Keratinocyte (primary cell): ENCODE results near the gene HS3ST1. TPM values are rescaled to one million over a fixed set of nuclear protein-coding genes. Genes with fewer than 3 reads are reported as not detected.

Experiments
- DNase-seq: peaks from one replicate; pipeline ENCODE4 v3.0.0-alpha.2; 2011; ENCODE audit warnings: low read depth, missing footprints, low spot score
- FAIRE-seq: peaks from 2 replicates; lab custom pipeline; 2011; peaks lifted over from hg19 to GRCh38; lab: Jason Lieb, UNC
- H2AFZ ChIP-seq: 2 replicates; pipeline ENCODE4 v1.6.0; 2012; ENCODE audit warnings: low read length, control low read depth, inconsistent platforms; ENCODE audit not compliant: control insufficient read depth
- H3K27ac ChIP-seq: 2 replicates; pipeline ENCODE4 v1.5.1; 2011; ENCODE audit warnings: low read length; ENCODE audit not compliant: control insufficient read depth, insufficient read depth
- H3K27me3 ChIP-seq: 3 replicates; pipeline ENCODE4 v1.6.0; 2011; ENCODE audit warnings: low read length; ENCODE audit not compliant: control insufficient read depth, insufficient read depth; ENCODE audit errors: extremely low read depth
- H3K36me3 ChIP-seq, 2 experiments: 2 replicates in 1 of 2; 3 replicates in 1 of 2; pipeline ENCODE4 v1.5.1; 2011; ENCODE audit warnings: low read length in 2 of 2, mild to moderate bottlenecking in 1 of 2; ENCODE audit not compliant: control insufficient read depth in 2 of 2, insufficient read depth in 2 of 2; ENCODE audit errors: extremely low read depth in 1 of 2
- H3K4me1 ChIP-seq: 3 replicates; pipeline ENCODE4 v1.5.1; 2011; ENCODE audit warnings: low read length; ENCODE audit not compliant: control insufficient read depth, insufficient read depth; ENCODE audit errors: extremely low read depth
- H3K4me2 ChIP-seq: 3 replicates; pipeline ENCODE4 v1.6.0; 2011; ENCODE audit warnings: low read depth, low read length; ENCODE audit not compliant: control insufficient read depth, insufficient read depth; ENCODE audit errors: extremely low read depth
- H3K4me3 ChIP-seq, 3 experiments: fragments of 200-600 bp in 1 of 3; sonication (generic) in 1 of 3; 2 replicates in 2 of 3; 3 replicates in 1 of 3; pipeline ENCODE4 v1.5.1; 2011 to 2016; ENCODE audit warnings: low read length in 3 of 3, mild to moderate bottlenecking in 3 of 3, control low read depth in 2 of 3, inconsistent platforms in 1 of 3, low read depth in 1 of 3, mixed read lengths in 1 of 3, mixed run types in 1 of 3, moderate library complexity in 1 of 3; ENCODE audit not compliant: control insufficient read depth in 2 of 3, insufficient read depth in 2 of 3; ENCODE audit errors: extremely low read depth in 1 of 3
- H3K79me2 ChIP-seq: 2 replicates; pipeline ENCODE4 v1.6.0; 2012; ENCODE audit warnings: low read length; ENCODE audit not compliant: control insufficient read depth, insufficient read depth
- H3K9ac ChIP-seq: 3 replicates; pipeline ENCODE4 v1.6.0; 2011; ENCODE audit warnings: low read length; ENCODE audit not compliant: control insufficient read depth, insufficient read depth; ENCODE audit errors: extremely low read depth
- H3K9me1 ChIP-seq: 3 replicates; pipeline ENCODE4 v1.6.0; 2011; ENCODE audit warnings: low read length; ENCODE audit not compliant: control insufficient read depth, insufficient read depth; ENCODE audit errors: extremely low read depth
- H3K9me3 ChIP-seq: 2 replicates; pipeline ENCODE4 v1.5.1; 2012; ENCODE audit warnings: low read depth, low read length; ENCODE audit not compliant: control insufficient read depth
- H4K20me1 ChIP-seq: 3 replicates; pipeline ENCODE4 v1.6.0; 2011; ENCODE audit warnings: low read length; ENCODE audit not compliant: control insufficient read depth, insufficient read depth; ENCODE audit errors: extremely low read depth
- CTCF ChIP-seq, 3 experiments: IDR thresholded peaks in 1 of 3; conservative IDR thresholded peaks in 1 of 3; optimal IDR thresholded peaks in 1 of 3; 2 replicates in 2 of 3; 3 replicates in 1 of 3; pipeline versions ENCODE3 to v1.5.1; 2011; ENCODE audit warnings: low read length in 3 of 3, mild to moderate bottlenecking in 3 of 3, moderate library complexity in 2 of 3, control low read depth in 1 of 3, inconsistent platforms in 1 of 3; ENCODE audit not compliant: insufficient read depth in 2 of 3; ENCODE audit errors: extremely low read depth in 1 of 3
- EZH2 ChIP-seq: IDR thresholded peaks from one replicate; pipeline ENCODE4 v1.6.1; 2012; ENCODE audit warnings: inconsistent platforms, mild to moderate bottlenecking, low read length, moderate library complexity
- dilution Hi-C: fragments of 300-500 bp; cut with MboI; formaldehyde crosslinking; loops from one replicate; pipeline ENCODE4 v1.7.0; 2020; ENCODE audit warnings: low sequenced_read_pairs; ENCODE audit not compliant: extremely low pct_ligation_motif_present
- polyA plus RNA-seq, 5 experiments: library from polyadenylated mRNA; depleted of rRNA in 3 of 5; stranded (reverse) in 3 of 5; stranded (forward) in 1 of 5; unstranded in 1 of 5; fragments of >200 nt; gene quantifications; 1 replicate in 1 of 5; 2 replicates in 3 of 5; 3 replicates in 1 of 5; pipeline versions ENCODE4 v1.2.1 to v1.2.3, GENCODE V29; 2011 to 2012; ENCODE audit warnings: missing spikeins in 2 of 5, low read depth in 1 of 5, low replicate concordance in 1 of 5

HS3ST1 gene
- polyA plus RNA-seq, 1 donor (not counting 4 experiments of a cell fraction or from before 2014, with no cell fraction given), result 2.0 TPM

DNA sequence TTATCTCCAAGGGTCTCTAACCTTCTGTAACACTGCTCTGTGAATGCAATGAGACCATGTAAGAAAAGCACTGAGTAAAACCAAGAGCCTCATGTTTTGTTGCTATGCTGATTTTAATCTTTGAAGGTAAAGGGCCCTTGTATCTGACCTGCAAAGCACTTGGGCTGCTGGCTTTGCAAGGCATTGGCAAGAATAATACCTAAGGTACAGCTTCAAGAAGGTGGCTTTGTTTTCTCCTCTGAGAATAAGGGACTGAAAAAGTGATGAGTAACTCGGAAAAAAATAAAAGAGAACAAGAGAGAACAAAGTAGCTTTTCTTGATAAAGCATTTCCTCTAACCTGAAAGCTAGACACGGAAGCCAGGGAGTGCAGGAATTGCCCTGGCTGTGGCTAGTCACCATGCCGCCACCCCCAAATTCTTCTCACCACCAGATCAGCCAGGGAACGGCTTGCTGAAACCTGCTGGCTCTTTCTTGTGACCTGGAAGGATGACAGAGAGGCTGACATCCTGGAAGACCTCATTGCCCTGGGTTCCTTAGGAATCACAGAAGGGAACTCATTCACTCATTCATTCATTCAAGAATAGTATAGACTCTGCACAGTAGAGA is 41.8 kb upstream of the HS3ST1 start:
- peak overlapping the region; percentile 68 for H3K27ac ChIP-seq
- H3K27me3 ChIP-seq, result no peaks in the 10 kb centered on the region
- peak overlapping the region; percentile 42 for H2AFZ ChIP-seq
- no peaks in the 10 kb centered on the region for H3K36me3 ChIP-seq
- H3K79me2 ChIP-seq, result no peaks in the 10 kb centered on the region
- no peak for DNase-seq
- H3K4me3 ChIP-seq, result no peak overlapping the region
- H3K4me2 ChIP-seq, result peak overlapping the region; percentile 61
- dilution Hi-C loops, result no loop called here
- no peaks in the 10 kb centered on the region for H3K9me3 ChIP-seq
- H4K20me1 ChIP-seq, result no peaks in the 10 kb centered on the region
- H3K9ac ChIP-seq, result peak overlapping the region; percentile 45
- H3K4me1 ChIP-seq, result peaks cover 26% of the 10 kb centered on the region
- peak; percentile 95 for FAIRE-seq
- no peak for TF ChIP-seq CTCF (optimal IDR thresholded peaks at IDR 0.05 in 1 of 3, IDR thresholded peaks at IDR 0.05 in 1 of 3, conservative IDR thresholded peaks at IDR 0.05 in 1 of 3; ENCODE audit: extremely low read depth in 1 of 3, insufficient read depth in 2 of 3, low read length in 3 of 3)
- H3K9me1 ChIP-seq, result peaks cover 2% of the 10 kb centered on the region

DNA sequence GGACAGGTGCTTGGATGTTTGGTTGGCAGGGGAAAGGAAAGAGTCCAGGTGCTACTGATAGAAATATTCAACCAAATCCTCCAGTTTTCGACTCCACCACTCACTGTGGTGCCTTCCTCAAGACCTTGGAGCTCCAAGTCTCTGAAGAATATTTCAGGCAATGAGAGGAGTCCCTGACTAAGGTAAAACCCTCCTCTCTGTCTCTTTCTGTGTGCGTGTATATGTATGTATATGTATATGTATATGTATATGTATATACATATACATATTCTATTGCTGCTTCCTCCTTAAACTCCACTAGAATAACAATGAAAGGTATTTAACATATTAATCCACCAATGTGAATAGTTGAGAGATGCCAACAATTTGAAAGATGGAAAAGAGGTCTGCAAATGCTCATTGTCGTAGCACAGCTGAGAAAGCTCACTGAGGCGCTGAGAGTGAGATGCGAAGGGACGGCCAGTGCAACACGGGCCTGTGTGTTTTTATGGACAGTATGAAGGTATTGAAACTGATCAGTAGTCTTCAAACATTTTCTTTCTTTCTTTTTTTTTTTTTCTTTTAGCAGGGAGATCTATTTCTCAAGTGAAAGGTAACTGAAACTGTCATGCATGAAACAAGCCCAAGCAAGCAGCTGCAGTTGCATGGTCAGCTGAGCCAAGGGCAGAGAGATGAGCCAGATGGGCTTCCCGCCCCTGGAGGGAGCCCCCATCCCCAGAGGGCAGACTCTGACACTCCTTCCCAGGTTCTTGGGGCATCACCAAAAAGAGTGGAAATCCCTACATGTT is 41.1 kb upstream of the HS3ST1 start:
- H3K4me1 ChIP-seq, result peaks cover 26% of the 10 kb centered on the region
- no peak for DNase-seq
- H3K9me3 ChIP-seq, result no peaks in the 10 kb centered on the region
- no peaks in the 10 kb centered on the region for H3K79me2 ChIP-seq
- dilution Hi-C loops, result no loop called here
- no peaks in the 10 kb centered on the region for H4K20me1 ChIP-seq
- H3K36me3 ChIP-seq, result no peaks in the 10 kb centered on the region
- peak overlapping the region; percentile 68 for H3K27ac ChIP-seq
- peak overlapping the region; percentile 61 for H3K4me2 ChIP-seq
- H3K27me3 ChIP-seq, result no peaks in the 10 kb centered on the region
- H3K9ac ChIP-seq, result peak overlapping the region; percentile 45
- no peak for TF ChIP-seq EZH2
- no peak for TF ChIP-seq CTCF (optimal IDR thresholded peaks at IDR 0.05 in 1 of 3, IDR thresholded peaks at IDR 0.05 in 1 of 3, conservative IDR thresholded peaks at IDR 0.05 in 1 of 3; ENCODE audit: extremely low read depth in 1 of 3, insufficient read depth in 2 of 3, low read length in 3 of 3)
- peak overlapping the region; percentile 43 for H2AFZ ChIP-seq
- no peak overlapping the region for H3K4me3 ChIP-seq
- H3K9me1 ChIP-seq, result peaks cover 2% of the 10 kb centered on the region
- FAIRE-seq, result no peak
